ENCODE data around the gene SETD2.

The SETD2 gene

GRCh38 chr3:47010910-47011309 lies 153.0 kb downstream of the SETD2 start:
- in situ Hi-C loops (cut with HindIII; ENCODE audit: low sequenced_read_pairs): no loop called here

DNA sequence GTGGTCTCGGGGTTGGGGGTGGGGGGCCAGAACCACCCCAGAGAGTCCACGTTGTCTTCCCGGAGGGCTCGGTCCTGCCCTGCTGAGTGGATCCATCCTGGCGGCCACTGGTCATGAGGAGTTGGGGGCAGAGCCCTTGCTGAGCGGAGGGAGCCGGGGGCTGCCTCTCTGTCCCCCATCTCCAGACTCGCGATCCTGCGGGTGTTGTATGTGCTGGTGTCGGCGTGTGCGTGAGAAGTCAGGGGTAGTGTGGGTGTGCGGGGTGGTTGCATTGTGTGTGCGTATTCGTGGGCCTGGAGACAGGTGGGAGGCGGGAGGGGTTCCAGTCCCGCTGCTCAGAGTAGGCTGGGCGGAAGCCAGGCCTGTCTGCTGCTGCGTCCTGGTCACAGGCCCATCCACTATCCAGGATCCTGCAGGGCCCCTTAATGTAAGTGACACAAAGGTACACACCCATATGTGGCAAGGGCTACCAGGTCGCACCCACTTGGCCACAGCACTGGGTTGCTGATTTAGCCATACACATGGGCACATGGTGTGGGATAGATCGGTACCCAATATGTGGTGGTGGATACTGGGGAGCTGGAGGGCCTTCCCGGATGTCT lies 153.7 kb downstream of the SETD2 start:
- in situ Hi-C loops (cut with HindIII; ENCODE audit: low sequenced_read_pairs): no loop called here

DNA sequence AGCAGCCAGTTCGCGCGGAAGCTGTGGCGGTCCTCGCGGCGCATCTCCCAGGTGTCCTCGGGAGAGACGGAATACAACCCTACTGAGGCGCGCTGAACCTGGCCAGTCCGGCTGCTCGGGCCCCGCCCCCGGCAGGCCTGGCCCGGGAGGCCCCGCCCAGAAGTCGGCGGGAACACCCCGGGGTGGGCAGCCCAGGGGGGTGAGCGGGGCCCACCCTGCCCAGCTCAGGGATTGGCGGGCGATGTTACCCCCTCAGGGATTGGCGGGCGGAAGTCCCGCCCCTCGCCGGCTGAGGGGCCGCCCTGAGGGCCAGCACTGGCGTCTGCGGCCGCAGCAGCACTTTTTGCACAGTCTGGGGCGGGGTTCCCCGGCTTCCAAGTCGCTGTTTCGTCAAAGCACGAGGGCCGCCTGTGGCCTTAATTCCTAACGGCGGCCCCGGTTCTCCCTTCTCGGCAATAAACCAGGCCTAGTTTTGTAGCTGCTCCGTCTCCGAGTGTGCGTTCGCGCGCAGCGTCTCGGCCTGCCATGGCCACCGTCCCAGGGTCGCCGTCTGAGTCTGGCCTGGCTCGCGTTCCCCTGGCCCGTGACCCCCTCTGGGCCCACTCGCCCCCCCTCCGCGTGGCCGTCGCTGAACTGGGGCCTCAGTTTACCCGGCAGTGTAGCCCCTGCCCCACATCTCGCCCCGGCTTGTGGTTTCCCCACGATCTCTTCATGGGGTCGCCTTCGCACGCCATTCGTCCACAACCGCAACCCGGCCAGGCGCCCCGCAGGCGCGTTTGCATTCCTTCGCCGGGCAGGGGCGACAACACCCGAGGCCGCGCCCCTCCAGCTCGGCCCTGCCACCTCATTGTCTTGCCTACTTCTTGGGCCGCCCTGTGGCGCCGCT lies 154.4 kb downstream of the SETD2 start:
- in situ Hi-C loops (cut with HindIII; ENCODE audit: low sequenced_read_pairs): loop anchor here (5.0 kb wide), 1 partner anchor 77 kb away; no protein-coding TSS in a partner anchor

- in situ Hi-C loops (cut with HindIII; ENCODE audit: low sequenced_read_pairs): loop anchor here (5.0 kb wide), 1 partner anchor 77 kb away; no protein-coding TSS in a partner anchor
Measured at GRCh38 chr3:47008851-47009224, 155.1 kb downstream of the SETD2 start.

DNA sequence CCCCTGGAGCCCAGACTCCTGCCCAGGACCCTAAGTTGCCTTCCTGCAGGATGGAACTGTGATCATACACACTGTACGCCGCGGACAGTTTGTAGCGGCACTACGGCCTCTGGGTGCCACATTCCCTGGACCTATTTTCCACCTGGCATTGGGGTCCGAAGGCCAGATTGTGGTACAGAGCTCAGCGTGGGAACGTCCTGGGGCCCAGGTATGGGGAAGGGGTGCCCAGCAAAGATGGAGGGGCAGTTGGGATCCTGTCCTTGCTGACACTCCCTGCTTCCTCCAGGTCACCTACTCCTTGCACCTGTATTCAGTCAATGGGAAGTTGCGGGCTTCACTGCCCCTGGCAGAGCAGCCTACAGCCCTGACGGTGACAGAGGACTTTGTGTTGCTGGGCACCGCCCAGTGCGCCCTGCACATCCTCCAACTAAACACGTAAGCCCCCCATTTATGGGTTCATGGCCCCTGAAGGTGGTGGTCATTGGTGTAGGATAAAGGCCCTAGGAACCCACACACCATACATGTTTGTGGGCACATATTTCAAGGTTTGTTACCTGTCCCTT lies 155.6 kb downstream of the SETD2 start:
- in situ Hi-C loops (cut with HindIII; ENCODE audit: low sequenced_read_pairs): loop anchor here (5.0 kb wide), 1 partner anchor 76 kb away; no protein-coding TSS in a partner anchor

DNA sequence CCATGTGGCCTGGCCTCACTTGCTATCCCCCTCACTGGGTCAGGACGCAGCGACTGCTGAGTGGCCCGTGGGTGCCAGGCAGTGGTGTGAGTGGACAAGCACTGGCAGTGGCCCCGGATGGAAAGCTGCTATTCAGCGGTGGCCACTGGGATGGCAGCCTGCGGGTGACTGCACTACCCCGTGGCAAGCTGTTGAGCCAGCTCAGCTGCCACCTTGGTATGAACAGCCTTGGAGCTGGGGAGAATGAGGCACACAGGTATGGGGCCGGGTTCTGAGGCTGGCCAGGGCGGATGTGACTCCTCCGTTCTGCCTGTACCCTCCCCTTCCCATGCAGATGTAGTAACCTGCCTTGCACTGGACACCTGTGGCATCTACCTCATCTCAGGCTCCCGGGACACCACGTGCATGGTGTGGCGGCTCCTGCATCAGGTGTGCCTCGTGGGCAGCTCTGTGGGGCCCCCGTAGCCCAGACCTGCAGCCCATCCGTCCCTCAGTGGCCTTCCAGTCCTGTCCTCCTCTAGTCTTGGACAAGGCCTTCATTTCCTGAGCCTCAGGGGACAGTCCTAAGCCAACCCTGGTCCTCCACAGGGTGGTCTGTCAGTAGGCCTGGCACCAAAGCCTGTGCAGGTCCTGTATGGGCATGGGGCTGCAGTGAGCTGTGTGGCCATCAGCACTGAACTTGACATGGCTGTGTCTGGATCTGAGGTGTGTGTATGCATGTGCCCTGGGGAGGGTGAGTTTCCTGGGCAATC lies 156.3 kb downstream of the SETD2 start:
- in situ Hi-C loops (cut with HindIII; ENCODE audit: low sequenced_read_pairs): loop anchor here (5.0 kb wide), 1 partner anchor 75 kb away; no protein-coding TSS in a partner anchor

DNA sequence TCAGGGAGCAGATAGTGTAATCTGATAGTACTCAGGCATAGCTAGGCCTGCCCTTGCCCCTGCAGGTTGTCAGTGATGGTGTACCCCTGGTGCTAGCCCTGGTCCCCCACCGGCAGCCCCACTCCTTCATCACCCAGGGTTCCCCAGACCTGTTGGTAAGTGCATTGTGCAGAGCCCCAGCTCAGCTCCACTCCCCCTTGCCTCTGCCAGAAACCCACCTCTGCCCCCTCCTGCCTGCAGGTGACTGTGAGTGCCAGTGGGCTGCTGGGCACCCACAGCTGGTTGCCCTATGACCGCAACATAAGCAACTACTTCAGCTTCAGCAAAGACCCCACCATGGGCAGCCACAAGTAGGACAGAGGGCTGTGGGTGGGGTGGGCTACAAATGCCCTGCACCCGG lies 156.9 kb downstream of the SETD2 start:
- in situ Hi-C loops (cut with HindIII; ENCODE audit: low sequenced_read_pairs): loop anchor here (5.0 kb wide), 1 partner anchor 75 kb away; no protein-coding TSS in a partner anchor

DNA sequence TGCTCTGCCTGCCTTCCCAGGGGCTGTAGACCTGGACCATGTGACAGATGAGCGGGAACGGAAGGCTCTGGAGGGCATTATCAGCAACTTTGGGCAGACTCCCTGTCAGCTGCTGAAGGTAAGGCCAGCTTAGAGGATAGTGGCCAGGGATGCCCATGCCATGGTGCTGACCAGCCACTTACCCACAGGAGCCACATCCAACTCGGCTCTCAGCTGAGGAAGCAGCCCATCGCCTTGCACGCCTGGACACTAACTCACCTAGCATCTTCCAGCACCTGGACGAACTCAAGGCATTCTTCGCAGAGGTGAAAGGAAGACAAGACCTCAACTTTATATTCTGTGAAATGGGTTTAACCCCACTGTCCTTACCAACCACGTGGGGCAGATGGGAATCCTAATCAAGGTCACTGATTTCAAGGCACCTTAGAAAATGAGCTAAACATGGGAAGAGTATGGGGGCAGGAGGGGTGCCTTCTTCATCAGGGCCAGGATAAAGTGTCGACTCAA lies 157.7 kb downstream of the SETD2 start:
- in situ Hi-C loops (cut with HindIII; ENCODE audit: low sequenced_read_pairs): loop anchor here (5.0 kb wide), 1 partner anchor 74 kb away; no protein-coding TSS in a partner anchor

GRCh38 chr3:47005212-47006144 lies 158.4 kb downstream of the SETD2 start:
- in situ Hi-C loops (cut with HindIII; ENCODE audit: low sequenced_read_pairs): loop anchor here (5.0 kb wide), 1 partner anchor 73 kb away; no protein-coding TSS in a partner anchor

- in situ Hi-C loops (cut with HindIII; ENCODE audit: low sequenced_read_pairs): loop anchor here (5.0 kb wide), 1 partner anchor 72 kb away; no protein-coding TSS in a partner anchor
Measured at GRCh38 chr3:47004369-47005211, 159.3 kb downstream of the SETD2 start.

- in situ Hi-C loops (cut with HindIII; ENCODE audit: low sequenced_read_pairs): no loop called here
Measured at GRCh38 chr3:47003461-47004368, 160.2 kb downstream of the SETD2 start.

GRCh38 chr3:47003056-47003410 lies 160.9 kb downstream of the SETD2 start:
- in situ Hi-C loops (cut with HindIII; ENCODE audit: low sequenced_read_pairs): no loop called here

- in situ Hi-C loops (cut with HindIII; ENCODE audit: low sequenced_read_pairs): no loop called here
Measured at GRCh38 chr3:47002171-47003055, 161.5 kb downstream of the SETD2 start.

DNA sequence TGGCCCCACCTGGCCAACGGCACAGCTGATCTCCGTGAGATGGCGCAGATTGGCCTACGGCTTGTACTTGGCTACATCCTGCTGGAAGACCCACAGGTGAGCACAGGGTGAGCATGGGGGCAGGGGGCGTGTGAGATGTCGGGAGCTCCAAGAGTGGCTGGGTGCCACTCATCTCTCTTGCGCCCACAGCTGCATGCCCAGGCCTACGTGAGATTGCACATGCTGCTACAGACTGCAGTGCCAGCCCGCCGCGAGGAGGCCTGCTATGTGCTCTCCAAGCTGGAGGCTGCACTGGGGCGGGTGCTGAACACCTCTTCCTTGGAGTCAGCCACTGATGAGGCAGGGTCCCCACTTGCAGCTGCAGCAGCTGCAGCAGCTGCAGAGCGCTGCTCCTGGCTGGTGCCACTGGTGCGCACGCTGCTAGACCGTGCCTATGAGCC lies 162.2 kb downstream of the SETD2 start:
- in situ Hi-C loops (cut with HindIII; ENCODE audit: low sequenced_read_pairs): no loop called here

- in situ Hi-C loops (cut with HindIII; ENCODE audit: low sequenced_read_pairs): no loop called here
Measured at GRCh38 chr3:47000922-47001730, 162.8 kb downstream of the SETD2 start.
